ENCODE results near the gene ATP1A3. TPM values are rescaled to one million over a fixed set of nuclear protein-coding genes. Genes with fewer than 3 reads are reported as not detected.
"Not testable (repeated sequence)": the region's sequence is repeated elsewhere in the genome, so short reads cannot be mapped to it uniquely, and the experiment has no call there.

Gene ATP1A3
- total RNA-seq, 4 donors from 2014 or later, result 0.35 to 1.3 (median 0.81) TPM

DNA sequence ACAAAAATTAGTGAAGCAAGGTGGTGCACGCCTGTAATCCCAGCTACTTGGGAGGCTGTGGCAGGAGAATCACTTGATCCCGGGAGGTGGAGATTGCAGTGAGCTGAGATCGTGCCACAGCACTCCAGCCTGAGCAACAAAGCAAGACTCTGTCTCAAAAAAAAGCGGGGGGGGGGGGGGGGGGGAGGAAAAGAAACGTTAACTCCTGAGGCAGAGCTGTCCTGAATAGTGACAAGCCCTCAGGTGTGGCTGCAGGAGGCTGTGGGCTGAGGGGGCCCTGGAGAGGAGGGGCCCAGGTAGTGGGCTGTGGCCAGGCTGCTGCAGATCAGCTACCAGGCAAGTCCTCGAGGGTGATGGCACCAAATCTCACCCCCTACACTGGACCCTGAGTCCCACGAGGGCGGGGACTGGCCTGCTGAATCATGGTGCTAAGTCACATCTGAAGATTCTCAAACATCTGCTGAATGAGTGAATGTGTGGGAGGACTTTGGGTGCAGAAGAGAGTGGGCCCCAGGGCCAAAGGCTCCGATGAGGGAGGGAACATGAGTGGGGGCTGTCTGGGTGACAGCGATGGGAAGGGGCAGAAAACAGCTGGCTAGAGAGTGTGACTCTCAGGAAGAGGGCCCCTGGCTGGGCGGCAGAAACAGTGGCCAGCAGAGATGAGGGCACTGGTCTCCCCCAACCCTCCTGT lies 24.6 kb upstream of the ATP1A3 start:
- Histone ChIP-seq H3K9me3 (no peaks in the 10 kb centered on the region), H3K36me3 (no peaks in the 10 kb centered on the region), H3K27me3 (no peaks in the 10 kb centered on the region), H3K27ac (no peak overlapping the region), H3K4me3 (no peak overlapping the region), H3K4me1 (no peaks in the 10 kb centered on the region)
- no peak for TF ChIP-seq POLR2A (IDR thresholded peaks at IDR 0.05)
- TF ChIP-seq, protein P1, sequence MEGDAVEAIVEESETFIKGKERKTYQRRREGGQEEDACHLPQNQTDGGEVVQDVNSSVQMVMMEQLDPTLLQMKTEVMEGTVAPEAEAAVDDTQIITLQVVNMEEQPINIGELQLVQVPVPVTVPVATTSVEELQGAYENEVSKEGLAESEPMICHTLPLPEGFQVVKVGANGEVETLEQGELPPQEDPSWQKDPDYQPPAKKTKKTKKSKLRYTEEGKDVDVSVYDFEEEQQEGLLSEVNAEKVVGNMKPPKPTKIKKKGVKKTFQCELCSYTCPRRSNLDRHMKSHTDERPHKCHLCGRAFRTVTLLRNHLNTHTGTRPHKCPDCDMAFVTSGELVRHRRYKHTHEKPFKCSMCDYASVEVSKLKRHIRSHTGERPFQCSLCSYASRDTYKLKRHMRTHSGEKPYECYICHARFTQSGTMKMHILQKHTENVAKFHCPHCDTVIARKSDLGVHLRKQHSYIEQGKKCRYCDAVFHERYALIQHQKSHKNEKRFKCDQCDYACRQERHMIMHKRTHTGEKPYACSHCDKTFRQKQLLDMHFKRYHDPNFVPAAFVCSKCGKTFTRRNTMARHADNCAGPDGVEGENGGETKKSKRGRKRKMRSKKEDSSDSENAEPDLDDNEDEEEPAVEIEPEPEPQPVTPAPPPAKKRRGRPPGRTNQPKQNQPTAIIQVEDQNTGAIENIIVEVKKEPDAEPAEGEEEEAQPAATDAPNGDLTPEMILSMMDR (IDR thresholded peaks at IDR 0.05), result no peak
- no peak for DNase-seq

DNA sequence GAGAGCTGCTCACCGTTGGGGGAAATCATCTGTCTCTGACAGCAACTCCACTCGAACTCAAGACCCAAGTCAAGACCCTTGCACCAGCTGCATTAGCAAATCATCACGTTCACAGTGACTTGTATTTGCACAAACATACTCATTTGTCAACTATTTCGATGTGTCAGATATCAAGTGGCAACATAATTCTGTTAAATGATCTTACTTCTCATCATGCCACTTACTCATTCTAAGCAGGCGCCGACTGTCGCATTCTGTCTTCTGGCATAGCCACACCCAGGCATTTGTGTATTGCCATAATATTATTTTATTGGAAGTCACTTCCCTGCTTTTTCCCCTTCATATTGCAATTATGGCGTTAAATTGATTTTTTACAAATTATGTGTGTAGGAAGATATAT lies 23.0 kb upstream of the ATP1A3 start:
- no peaks in the 10 kb centered on the region for H3K36me3 ChIP-seq
- no peak overlapping the region for H3K4me3 ChIP-seq
- no peak for TF ChIP-seq POLR2A (IDR thresholded peaks at IDR 0.05)
- TF ChIP-seq, protein P1 (IDR thresholded peaks at IDR 0.05), result no peak
- no peaks in the 10 kb centered on the region for H3K9me3 ChIP-seq
- no peak for DNase-seq
- H3K27me3 ChIP-seq, result no peaks in the 10 kb centered on the region
- H3K4me1 ChIP-seq, result no peaks in the 10 kb centered on the region
- no peak overlapping the region for H3K27ac ChIP-seq

DNA sequence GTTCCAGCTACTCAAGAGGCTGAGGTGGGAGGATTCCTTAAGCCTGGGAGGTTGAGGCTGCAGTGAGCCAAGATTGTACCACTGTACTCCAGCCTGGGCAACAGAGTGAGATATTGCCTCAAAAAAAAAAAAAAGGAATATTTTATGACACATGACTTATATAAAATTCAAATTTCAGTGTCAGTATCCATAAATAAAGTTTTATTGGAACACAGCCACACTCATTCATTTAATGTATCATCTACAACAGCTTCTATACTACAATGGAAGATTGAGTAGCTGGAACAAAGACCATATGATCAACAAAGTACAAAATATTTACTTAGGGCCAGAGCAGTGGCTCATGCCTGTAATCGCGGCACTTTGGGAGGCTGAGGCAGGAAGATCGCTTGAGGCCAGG lies 18.7 kb upstream of the ATP1A3 start:
- not testable (repeated sequence) for H3K4me1 ChIP-seq, H3K27ac ChIP-seq, H3K27me3 ChIP-seq, DNase-seq, H3K9me3 ChIP-seq, H3K4me3 ChIP-seq, H3K36me3 ChIP-seq

DNA sequence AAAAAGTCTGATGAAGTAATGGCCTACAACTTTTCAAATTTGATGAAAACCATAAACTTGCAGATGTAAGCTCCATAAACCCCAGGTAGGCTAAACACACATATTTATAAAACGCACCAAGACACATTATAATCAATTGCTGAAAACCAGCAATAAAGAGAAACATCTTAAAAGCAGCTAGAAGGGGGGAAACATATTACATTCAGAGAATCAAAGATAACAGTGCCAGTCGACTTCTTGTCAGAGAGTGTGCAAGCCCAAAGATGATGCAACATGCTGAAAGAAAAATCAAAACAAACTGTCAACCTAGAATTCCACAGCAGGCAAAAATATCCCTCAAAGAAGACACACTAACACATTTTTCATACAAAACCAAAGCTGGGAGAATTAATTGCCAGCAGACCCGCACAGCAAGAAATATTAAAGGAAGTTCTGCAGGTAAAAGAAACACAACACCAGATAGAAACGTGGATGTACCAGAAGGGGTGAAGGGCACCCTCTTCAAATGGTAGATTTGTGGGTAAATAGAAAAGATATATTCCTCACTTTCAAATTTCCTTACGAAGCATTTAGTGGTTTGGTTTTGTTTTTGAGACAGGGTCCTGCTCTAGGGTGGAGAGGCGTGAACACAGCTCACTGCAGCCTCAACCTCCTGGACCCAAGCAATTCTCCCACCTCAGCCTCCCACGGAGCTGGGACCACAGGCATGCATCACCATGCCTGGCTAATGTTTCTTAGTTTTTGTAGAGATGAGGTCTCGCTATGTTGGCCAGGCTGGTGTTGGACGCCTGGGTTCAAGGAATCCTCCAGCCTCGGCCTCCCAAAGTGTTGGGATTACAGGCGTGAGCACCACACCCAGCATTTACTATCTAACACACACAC lies 16.5 kb upstream of the ATP1A3 start:
- H3K27ac ChIP-seq, result no peak overlapping the region
- no peaks in the 10 kb centered on the region for H3K4me1 ChIP-seq
- no peaks in the 10 kb centered on the region for H3K27me3 ChIP-seq
- no peaks in the 10 kb centered on the region for H3K36me3 ChIP-seq
- H3K9me3 ChIP-seq, result no peaks in the 10 kb centered on the region
- TF ChIP-seq, protein P1 (IDR thresholded peaks at IDR 0.05), result no peak
- no peak for TF ChIP-seq POLR2A (IDR thresholded peaks at IDR 0.05)
- H3K4me3 ChIP-seq, result no peak overlapping the region
- DNase-seq, result no peak

DNA sequence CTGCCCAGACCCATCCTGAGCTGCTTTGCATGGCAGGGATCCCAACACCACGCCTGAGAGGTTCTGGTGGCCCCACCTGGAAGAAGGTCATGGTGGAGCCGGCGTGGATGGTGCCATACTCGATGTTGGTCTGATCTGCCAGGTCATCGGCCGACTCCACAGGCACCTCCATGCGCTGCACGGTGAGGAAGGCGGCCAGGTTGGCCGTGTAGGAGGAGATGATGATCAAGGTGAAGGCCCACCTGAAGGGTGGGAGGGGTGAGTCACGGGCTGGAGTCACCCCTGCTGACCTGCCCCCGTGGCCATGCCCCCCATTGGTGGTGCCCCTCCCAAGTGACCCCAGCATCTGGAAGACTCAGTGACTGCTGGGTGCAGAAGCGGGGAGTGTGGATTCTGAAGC lies 12.5 kb upstream of the ATP1A3 start:
- no peak for DNase-seq

More for the DNA sequence above, 12.5 kb upstream of the ATP1A3 start:
- H3K36me3 ChIP-seq, result no peaks in the 10 kb centered on the region
- no peak overlapping the region for H3K4me3 ChIP-seq
- no peaks in the 10 kb centered on the region for H3K9me3 ChIP-seq
- H3K27ac ChIP-seq, result no peak overlapping the region
- TF ChIP-seq, protein P1 (IDR thresholded peaks at IDR 0.05), result no peak
- no peak for TF ChIP-seq POLR2A (IDR thresholded peaks at IDR 0.05)
- no peaks in the 10 kb centered on the region for H3K4me1 ChIP-seq
- no peaks in the 10 kb centered on the region for H3K27me3 ChIP-seq

All from Peyer's patch (tissue), 4 donors.